K562 (cell line): ENCODE data around the gene COL23A1. TPM values are rescaled to one million over a fixed set of nuclear protein-coding genes. Genes with fewer than 3 reads are reported as not detected.

Experiments used
- ESRRB ChIP-seq: fragments of 250-450 bp; sonication (Bioruptor Pico); IDR thresholded peaks from 2 replicates; pipeline ENCODE4 v1.5.0; 2020; ENCODE audit warnings: mild to moderate bottlenecking, moderate library complexity, borderline replicate concordance
- FIP1L1 ChIP-seq: fragments of 200-400 bp; formaldehyde crosslinking; IDR thresholded peaks from 2 replicates; pipeline ENCODE4 v1.6.1; 2018; ENCODE audit warnings: mild to moderate bottlenecking, low read depth, low read length; ENCODE audit not compliant: poor library complexity, severe bottlenecking
- HDAC8 ChIP-seq: fragments of 450-650 bp; IDR thresholded peaks from 2 replicates; pipeline ENCODE4 v1.6.1; 2016; ENCODE audit warnings: mild to moderate bottlenecking, missing genetic modification characterization, moderate library complexity, missing compliant biosample characterization
- L3MBTL2 ChIP-seq: fragments of 450-650 bp; IDR thresholded peaks from 2 replicates; pipeline ENCODE4 v1.6.1; 2016; ENCODE audit warnings: mild to moderate bottlenecking, moderate library complexity
- MAZ ChIP-seq, 2 experiments: fragments of 450-650 bp in 1 of 2; sonication (generic) in 1 of 2; formaldehyde crosslinking; IDR thresholded peaks in 1 of 2; conservative IDR thresholded peaks in 1 of 2; 2 replicates each; pipeline versions ENCODE4 v1.4.0 to v1.5.0; 2020; ENCODE audit warnings: mild to moderate bottlenecking in 1 of 2, missing genetic modification reagents in 1 of 2
- PTBP1 ChIP-seq: fragments of 200-400 bp; formaldehyde crosslinking; IDR thresholded peaks from 2 replicates; pipeline ENCODE4 v1.6.1; 2017; ENCODE audit warnings: low read depth, low read length
- RCOR1 ChIP-seq, 2 experiments: IDR thresholded peaks; 2 replicates each; pipeline ENCODE4 v1.6.1; 2012; ENCODE audit warnings: low read depth in 2 of 2, low read length in 2 of 2, borderline replicate concordance in 1 of 2, improper control_type of control experiment in 1 of 2
- SIRT6 ChIP-seq: IDR thresholded peaks from one replicate; pipeline ENCODE4 v1.6.1; 2012; ENCODE audit warnings: low read depth, mild to moderate bottlenecking, control low read depth, inconsistent platforms, low read length, moderate library complexity
- SP2 ChIP-seq: IDR thresholded peaks from 2 replicates; pipeline ENCODE4 v1.6.1; 2011; ENCODE audit warnings: mild to moderate bottlenecking, low read depth, low read length, moderate library complexity; ENCODE audit not compliant: poor library complexity, severe bottlenecking; ENCODE audit errors: extremely low read depth
- TGIF2 ChIP-seq: sonication (generic); formaldehyde crosslinking; IDR thresholded peaks from 2 replicates; pipeline ENCODE4 v1.8.1; 2022; ENCODE audit warnings: mild to moderate bottlenecking, missing genetic modification reagents, moderate library complexity
- ZKSCAN8 ChIP-seq: fragments of 200-800 bp; sonication (Bioruptor generic); IDR thresholded peaks from 2 replicates; pipeline ENCODE4 v1.6.1; 2016; ENCODE audit warnings: missing genetic modification characterization, missing compliant biosample characterization
- ZNF253 ChIP-seq: fragments of 250-450 bp; sonication (Bioruptor Pico); conservative IDR thresholded peaks from 2 replicates; pipeline ENCODE4 v1.6.1; 2021; ENCODE audit warnings: mild to moderate bottlenecking
- polyA plus RNA-seq, 8 experiments: library from polyadenylated mRNA; depleted of rRNA in 4 of 8; stranded (reverse) in 5 of 8; unstranded in 3 of 8; fragments of >200 nt; fragmentation: Nextera tagmentation in 2 of 8; fragmentation: Illumina TruSeq in 1 of 8; extraction: Ambion mirVana in 2 of 8; extraction: Trizol in 1 of 8; gene quantifications; 2 replicates each; pipeline versions ENCODE4 v1.2.1 to v1.2.3, GENCODE V29; 2011 to 2014; ENCODE audit warnings: inconsistent platforms in 1 of 8, missing spikeins in 1 of 8
- total RNA-seq, 7 experiments: library from RNA; depleted of rRNA in 6 of 7; stranded (reverse); fragments of >200 nt in 6 of 7; fragmentation: Illumina TruSeq in 2 of 7; extraction: Trizol in 2 of 7; gene quantifications; 2 replicates each; pipeline versions ENCODE4 v1.2.1 to v1.2.3, GENCODE V29; 2011 to 2021; ENCODE audit warnings: low replicate concordance in 1 of 7
- TF ChIP-seq, protein P1 (sequence below), 2 experiments: fragments of 450-650 bp; formaldehyde crosslinking in 1 of 2; IDR thresholded peaks; 2 replicates each; pipeline versions ENCODE4 v1.4.0 to v1.6.1; 2014 to 2020; ENCODE audit warnings: mild to moderate bottlenecking in 2 of 2, borderline replicate concordance in 1 of 2, low read depth in 1 of 2
- TF ChIP-seq, protein P2 (sequence below): sonication (generic); formaldehyde crosslinking; IDR thresholded peaks from 2 replicates; pipeline ENCODE4 v1.8.1; 2022; ENCODE audit warnings: missing genetic modification reagents
- TF ChIP-seq, protein P3 (sequence below): IDR thresholded peaks from 2 replicates; pipeline ENCODE4 v1.6.1; 2012; ENCODE audit warnings: low read depth, low read length, improper control_type of control experiment, borderline replicate concordance

The COL23A1 gene
- total and polyA plus RNA-seq, 9 of the 15 experiments (the other 6 are each of a cell fraction or from before 2014, with no cell fraction given), result 0.09 TPM; not detected in 8

DNA sequence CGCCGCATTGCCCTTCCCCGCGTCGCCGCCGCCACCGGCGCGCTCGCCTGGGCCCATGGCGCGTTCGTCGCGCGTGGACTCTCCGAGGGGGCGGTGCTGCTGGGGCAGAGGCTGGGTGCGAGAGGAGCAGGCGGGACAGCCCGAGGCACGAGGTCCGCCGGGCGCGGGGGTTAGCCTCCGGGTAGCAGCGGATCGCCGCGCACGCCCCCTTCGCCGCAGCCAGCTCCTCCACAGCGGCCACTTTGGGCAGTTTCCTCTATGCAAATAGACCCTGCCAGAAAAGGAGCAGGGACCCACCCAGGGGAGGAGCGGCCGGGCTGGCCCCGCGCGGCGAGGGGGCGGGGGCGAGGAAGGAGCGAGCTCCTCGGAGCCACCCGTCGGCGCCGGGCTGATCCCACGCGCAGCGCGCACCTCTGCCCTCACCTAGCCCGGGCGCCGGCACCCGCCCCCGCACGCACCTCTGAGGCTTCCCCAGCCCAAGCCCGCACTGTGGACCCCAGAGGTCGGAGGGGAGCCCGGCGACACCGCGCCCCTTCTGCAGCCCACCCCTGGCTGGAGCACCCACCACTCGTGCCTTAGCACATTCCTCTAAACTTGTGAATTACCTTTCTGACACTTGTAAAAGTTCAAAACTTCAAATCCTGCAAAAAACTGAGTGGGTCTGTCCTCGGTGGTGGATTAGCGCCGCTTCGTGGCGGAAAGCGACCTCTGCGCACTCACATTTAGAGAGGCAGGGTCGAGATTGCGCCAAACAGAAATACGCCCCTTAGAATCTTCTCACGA, at the start of gene COL23A1 (continued):
- TF ChIP-seq, protein P1, sequence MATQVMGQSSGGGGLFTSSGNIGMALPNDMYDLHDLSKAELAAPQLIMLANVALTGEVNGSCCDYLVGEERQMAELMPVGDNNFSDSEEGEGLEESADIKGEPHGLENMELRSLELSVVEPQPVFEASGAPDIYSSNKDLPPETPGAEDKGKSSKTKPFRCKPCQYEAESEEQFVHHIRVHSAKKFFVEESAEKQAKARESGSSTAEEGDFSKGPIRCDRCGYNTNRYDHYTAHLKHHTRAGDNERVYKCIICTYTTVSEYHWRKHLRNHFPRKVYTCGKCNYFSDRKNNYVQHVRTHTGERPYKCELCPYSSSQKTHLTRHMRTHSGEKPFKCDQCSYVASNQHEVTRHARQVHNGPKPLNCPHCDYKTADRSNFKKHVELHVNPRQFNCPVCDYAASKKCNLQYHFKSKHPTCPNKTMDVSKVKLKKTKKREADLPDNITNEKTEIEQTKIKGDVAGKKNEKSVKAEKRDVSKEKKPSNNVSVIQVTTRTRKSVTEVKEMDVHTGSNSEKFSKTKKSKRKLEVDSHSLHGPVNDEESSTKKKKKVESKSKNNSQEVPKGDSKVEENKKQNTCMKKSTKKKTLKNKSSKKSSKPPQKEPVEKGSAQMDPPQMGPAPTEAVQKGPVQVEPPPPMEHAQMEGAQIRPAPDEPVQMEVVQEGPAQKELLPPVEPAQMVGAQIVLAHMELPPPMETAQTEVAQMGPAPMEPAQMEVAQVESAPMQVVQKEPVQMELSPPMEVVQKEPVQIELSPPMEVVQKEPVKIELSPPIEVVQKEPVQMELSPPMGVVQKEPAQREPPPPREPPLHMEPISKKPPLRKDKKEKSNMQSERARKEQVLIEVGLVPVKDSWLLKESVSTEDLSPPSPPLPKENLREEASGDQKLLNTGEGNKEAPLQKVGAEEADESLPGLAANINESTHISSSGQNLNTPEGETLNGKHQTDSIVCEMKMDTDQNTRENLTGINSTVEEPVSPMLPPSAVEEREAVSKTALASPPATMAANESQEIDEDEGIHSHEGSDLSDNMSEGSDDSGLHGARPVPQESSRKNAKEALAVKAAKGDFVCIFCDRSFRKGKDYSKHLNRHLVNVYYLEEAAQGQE (IDR thresholded peaks at IDR 0.05; ENCODE audit: borderline replicate concordance), result peak; percentile 87
- TF ChIP-seq, protein P1 (CRISPR knock-in tag; IDR thresholded peaks at IDR 0.05; ENCODE audit: low read depth), result no peak
- TF ChIP-seq ZNF253 (CRISPR knock-in tag) (no peak), MAZ (CRISPR knock-in tag; conservative IDR thresholded peaks at IDR 0.05 in 1 of 2, IDR thresholded peaks at IDR 0.05 in 1 of 2) (peak in 1 of 2 experiments; percentile 75; a peak in 2 of 4 replicates), HDAC8 (tag) (no peak), RCOR1 (IDR thresholded peaks at IDR 0.05; ENCODE audit: borderline replicate concordance in 1 of 2, low read depth in 2 of 2, low read length in 2 of 2) (no peak), FIP1L1 (no peak), ZKSCAN8 (CRISPR knock-in tag) (no peak), L3MBTL2 (peak; percentile 73), ESRRB (CRISPR knock-in tag) (no peak), SP2 (no peak), PTBP1 (no peak), SIRT6 (no peak), TGIF2 (CRISPR knock-in tag) (no peak)
- TF ChIP-seq, protein P2, sequence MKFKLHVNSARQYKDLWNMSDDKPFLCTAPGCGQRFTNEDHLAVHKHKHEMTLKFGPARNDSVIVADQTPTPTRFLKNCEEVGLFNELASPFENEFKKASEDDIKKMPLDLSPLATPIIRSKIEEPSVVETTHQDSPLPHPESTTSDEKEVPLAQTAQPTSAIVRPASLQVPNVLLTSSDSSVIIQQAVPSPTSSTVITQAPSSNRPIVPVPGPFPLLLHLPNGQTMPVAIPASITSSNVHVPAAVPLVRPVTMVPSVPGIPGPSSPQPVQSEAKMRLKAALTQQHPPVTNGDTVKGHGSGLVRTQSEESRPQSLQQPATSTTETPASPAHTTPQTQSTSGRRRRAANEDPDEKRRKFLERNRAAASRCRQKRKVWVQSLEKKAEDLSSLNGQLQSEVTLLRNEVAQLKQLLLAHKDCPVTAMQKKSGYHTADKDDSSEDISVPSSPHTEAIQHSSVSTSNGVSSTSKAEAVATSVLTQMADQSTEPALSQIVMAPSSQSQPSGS, result no peak
- TF ChIP-seq, protein P3, sequence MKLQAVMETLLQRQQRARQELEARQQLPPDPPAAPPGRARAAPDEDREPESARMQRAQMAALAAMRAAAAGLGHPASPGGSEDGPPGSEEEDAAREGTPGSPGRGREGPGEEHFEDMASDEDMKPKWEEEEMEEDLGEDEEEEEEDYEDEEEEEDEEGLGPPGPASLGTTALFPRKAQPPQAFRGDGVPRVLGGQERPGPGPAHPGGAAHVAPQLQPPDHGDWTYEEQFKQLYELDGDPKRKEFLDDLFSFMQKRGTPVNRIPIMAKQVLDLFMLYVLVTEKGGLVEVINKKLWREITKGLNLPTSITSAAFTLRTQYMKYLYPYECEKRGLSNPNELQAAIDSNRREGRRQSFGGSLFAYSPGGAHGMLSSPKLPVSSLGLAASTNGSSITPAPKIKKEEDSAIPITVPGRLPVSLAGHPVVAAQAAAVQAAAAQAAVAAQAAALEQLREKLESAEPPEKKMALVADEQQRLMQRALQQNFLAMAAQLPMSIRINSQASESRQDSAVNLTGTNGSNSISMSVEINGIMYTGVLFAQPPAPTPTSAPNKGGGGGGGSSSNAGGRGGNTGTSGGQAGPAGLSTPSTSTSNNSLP, result no peak
